ENCODE data around the gene KRTAP7-1.

The KRTAP7-1 gene

GRCh38 chr21:30829659-30830058, at the start of gene KRTAP7-1:
Gene KRTAP7-1 (minus strand): TSS chr21:30829759. CDS start chr21:30829698, 61 bp downstream.
- no peak for DNase-seq

GRCh38 chr21:30874526-30874925, 45.0 kb upstream of the KRTAP7-1 start:
- DNase-seq = no peak

- no peak for DNase-seq
These were observed 18.3 kb upstream of the KRTAP7-1 start for GRCh38 chr21:30847627-30848500.

GRCh38 chr21:30842990-30843389, 13.4 kb upstream of the KRTAP7-1 start:
- DNase-seq = no peak

- DNase-seq = no peak
These were observed 9.7 kb upstream of the KRTAP7-1 start for GRCh38 chr21:30839304-30839703.

- DNase-seq = no peak
These were observed 9.0 kb upstream of the KRTAP7-1 start for GRCh38 chr21:30838536-30838935.

- DNase-seq = no peak
These were observed 1.7 kb upstream of the KRTAP7-1 start for GRCh38 chr21:30831194-30831765.

GRCh38 chr21:30818837-30819610, 10.5 kb downstream of the KRTAP7-1 start:
- no peak for DNase-seq

GRCh38 chr21:30813174-30813573, 16.4 kb downstream of the KRTAP7-1 start, which contains the start of gene KRTAP8-1:
Gene KRTAP8-1 (minus strand): TSS chr21:30813274. CDS start chr21:30813220, 54 bp downstream.
- no peak for DNase-seq

GRCh38 chr21:30800605-30801004, 29.0 kb downstream of the KRTAP7-1 start:
- no peak for DNase-seq

GRCh38 chr21:30793581-30794314, 35.8 kb downstream of the KRTAP7-1 start:
- no peak for DNase-seq

GRCh38 chr21:30779249-30779648, 50.3 kb downstream of the KRTAP7-1 start:
- no peak for DNase-seq
